ENCODE measurements around the gene KDM4C.
"Not testable (repeated sequence)": the region's sequence is repeated elsewhere in the genome, so short reads cannot be mapped to it uniquely, and the experiment has no call there.

KDM4C gene

DNA sequence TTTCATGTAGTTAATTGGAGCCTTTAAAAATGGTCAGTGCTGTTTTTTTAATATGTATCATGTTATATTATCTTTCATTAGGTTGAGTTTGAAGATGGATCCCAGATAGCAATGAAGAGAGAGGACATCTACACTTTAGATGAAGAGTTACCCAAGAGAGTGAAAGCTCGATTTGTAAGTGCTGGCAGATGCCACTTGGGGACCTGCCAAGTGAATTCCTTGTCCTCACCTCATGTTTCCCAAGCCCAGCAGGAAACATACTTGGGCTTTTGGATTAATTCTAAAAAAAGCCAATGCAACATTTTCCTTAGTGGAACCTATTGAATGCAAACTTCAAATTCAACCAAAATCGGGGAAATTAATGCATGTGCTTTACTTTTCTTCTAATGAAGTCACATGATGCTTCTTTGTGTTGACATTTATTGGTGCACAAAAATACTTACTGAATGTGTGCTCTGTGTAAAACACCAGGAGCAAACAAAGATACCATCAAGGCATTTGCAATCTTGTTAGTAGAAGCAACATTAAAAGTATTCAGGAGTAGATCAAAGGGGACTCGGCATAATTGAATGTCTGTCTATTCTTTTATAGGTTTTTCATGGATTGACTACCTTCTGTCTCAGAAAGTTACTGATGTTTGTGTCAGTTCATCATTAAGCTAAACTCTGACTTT is 412.1 kb downstream of the KDM4C start:
- DNase-seq (ENCODE audit: low read depth in 2 of 2), result no peak

DNA sequence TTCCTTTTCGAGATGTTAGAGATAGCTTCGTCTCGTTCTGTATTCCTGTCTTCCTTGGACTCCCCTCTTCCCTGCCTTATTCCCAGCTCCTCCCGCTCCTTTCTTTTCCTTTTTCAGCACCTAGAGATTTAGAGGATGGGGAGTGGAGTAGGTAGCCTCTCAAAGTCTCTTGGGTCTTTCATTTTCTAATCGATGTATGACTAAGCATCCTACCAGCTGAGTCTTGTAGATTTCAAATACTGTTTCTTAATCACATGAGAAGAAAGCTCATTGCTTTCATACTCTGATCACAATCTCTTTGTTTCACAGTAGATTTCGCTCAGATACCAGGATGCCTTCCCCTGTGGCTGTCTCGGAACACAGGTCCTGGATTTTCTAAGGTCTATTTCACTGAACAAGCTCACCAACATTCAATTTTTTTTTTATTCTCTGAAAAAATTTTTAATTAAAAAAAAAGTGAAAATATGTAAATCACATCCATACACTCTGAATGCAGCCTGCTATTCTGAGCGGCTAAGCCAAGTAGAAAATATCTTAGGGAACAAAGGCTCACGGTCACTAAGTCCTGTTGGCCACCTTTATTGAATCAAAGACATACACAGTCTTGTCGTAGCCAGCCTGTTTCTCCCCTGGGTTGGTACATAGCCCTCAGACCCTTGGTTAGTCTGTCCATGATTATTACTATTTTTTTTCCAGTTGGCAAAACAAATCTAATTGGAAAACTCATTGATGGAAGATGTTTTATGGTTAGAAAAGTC is 413.8 kb downstream of the KDM4C start:
- no peak for DNase-seq (ENCODE audit: low read depth in 2 of 2)

DNA sequence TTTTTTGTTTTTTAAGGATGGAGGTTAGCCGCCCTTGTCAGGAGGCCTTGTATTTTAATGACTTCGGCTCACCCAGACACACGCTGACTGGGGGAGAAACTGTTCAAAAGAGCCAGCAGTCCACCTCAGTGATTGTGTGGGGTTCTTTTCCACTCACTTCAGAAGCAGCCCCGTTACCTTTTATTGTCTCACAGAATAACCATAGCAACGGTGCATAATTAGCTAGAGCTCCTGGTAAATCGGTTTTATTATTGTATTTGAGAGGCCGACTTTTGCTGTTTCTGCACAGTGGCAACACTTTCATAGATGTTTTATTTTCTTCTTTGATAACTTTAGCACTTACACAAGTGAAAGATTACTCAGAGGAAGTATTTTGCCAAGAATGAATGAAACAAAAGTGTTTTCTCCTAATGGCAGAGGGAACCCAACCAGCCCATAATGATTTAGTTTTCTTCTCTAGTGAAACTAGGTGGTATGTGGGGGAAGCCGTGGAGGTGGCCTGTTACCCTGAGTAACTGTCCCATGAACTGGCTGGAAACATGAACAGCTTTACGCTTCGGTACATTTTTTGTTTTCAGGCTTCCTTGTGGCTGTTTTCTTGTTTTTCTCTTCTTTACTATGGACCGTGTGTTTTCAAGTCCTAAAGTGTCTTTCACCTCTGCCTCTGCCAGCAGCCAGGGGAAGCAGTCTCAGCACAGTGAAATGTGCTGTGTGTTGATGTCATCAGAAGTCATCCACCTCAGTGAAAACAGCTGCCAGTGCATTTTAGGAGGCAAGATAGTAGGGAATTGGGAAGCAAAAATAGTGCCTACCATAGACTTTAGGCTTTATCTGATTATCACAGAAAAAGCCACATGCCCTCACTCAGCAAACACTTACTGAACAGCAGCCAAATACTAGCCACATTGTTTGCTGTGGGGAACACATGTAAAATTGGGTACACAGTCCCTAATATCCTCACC is 414.7 kb downstream of the KDM4C start:
- no peak for DNase-seq (ENCODE audit: low read depth in 2 of 2)

GRCh38 chr9:7173139-7173538 is 415.4 kb downstream of the KDM4C start:
- DNase-seq (ENCODE audit: low read depth in 2 of 2), result no peak

GRCh38 chr9:7174301-7174700 is 416.5 kb downstream of the KDM4C start:
- DNase-seq (ENCODE audit: low read depth in 2 of 2), result no peak

DNA sequence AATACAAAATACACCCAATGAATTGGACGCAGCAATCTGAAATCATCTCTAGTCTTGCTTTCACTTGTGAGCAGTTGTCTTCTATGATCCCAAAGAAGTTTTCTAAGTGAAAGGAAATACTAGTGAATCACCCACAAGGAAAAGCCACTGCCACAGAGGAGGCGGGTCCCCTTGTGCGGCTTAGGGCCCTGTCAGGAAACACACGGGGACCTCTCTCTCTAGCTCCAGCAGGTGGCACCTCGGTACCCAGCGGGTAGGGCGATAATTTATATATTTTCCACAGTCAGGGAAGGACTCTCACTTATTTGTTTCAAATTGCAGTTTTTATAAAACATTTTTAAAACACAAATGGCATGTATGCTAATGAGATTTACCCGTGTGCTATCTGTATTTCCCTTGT is 417.1 kb downstream of the KDM4C start:
- no peak for DNase-seq (ENCODE audit: low read depth in 2 of 2)

- DNase-seq (ENCODE audit: low read depth in 2 of 2), result no peak
Observed at GRCh38 chr9:7176561-7176960, 418.8 kb downstream of the KDM4C start.

DNA sequence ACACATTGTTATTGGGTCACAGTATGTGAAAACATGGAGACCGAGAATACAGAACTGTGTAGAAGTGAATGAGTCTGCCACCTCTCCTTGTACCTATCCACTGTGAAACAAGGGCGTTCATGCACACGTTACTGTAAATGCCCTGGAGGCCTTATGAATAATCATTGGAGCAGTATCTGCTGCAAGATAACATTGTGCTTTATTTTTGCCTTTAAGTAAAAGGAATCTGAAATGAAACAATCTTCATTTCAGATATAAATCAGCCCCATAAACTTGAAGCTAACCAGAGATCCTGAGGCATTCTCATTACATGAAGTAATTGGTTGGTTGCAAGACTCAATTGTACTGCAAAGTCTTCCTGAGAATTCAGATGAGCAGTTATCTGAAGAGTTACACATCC is 419.6 kb downstream of the KDM4C start:
- DNase-seq (ENCODE audit: low read depth in 2 of 2), result no peak

- no peak for DNase-seq (ENCODE audit: low read depth in 2 of 2)
Observed at GRCh38 chr9:7178729-7179128, 421.0 kb downstream of the KDM4C start.

GRCh38 chr9:7180247-7180646 is 422.5 kb downstream of the KDM4C start:
- no peak for DNase-seq (ENCODE audit: low read depth in 2 of 2)

DNA sequence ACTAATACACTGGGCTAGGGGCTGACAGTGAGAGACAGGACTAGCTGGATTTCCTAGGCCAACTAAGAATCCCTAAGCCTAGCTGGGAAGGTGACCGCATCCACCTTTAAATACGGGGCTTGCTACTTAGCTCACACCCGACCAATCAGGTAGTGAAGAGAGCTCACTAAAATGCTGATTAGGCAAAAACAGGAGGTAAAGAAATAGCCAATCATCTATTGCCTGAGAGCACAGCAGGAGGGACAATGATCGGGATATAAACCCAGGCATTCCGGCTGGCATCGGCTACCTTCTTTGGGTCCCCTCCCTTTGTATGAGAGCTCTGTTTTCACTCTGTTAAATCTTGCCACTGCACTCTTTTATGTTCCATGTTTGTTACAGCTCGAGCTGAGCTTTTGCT is 425.4 kb downstream of the KDM4C start:
- not testable (repeated sequence) for DNase-seq (ENCODE audit: low read depth in 2 of 2)

- no peak for DNase-seq (ENCODE audit: low read depth in 2 of 2)
Observed at GRCh38 chr9:7185612-7186011, 427.8 kb downstream of the KDM4C start.

DNA sequence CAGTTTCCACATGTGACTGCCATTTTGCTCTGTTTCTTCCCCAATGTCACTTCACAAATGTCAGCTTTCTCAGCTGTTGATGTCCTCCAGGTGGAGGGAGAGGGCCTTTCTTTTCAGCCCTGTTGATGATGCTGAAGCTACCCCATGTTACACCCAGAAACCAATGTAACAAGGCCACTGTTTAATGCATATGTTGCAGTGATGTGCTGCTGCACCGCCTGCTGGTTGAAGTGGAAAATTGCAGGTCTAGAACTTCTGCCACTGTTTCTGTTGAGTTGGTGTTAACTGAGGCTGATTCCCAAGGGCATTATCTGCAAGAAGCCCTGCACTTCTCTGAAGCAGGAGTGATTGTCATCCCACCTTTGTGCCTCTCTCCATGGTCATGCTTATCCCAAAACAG is 428.4 kb downstream of the KDM4C start:
- no peak for DNase-seq (ENCODE audit: low read depth in 2 of 2)

GRCh38 chr9:7192266-7192665 is 434.5 kb downstream of the KDM4C start:
- no peak for DNase-seq (ENCODE audit: low read depth in 2 of 2)

DNA sequence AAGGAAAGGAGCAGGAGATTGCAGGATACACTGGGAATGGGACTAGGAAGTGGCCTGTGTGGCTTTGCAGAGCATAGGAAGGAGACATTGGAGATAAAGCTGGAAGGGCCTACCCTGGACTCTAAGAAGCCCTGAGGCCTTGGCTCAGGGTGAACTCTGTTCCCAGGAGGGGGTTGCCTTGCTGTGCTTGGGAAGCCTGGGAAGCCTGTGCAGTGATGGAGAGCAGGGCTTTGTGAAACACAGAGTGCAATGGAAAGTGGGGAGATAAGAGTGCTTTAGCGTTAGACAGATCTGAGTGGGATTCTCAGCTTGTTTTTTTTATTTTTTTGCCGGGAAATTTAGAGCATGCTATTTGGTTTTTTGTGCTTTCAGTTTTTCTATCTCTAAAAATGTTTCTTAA is 437.8 kb downstream of the KDM4C start:
- no peak for DNase-seq (ENCODE audit: low read depth in 2 of 2)

- DNase-seq (ENCODE audit: low read depth in 2 of 2), result no peak
Observed at GRCh38 chr9:7196467-7196866, 438.7 kb downstream of the KDM4C start.

GRCh38 chr9:7201196-7201595 is 443.4 kb downstream of the KDM4C start:
- no peak for DNase-seq (ENCODE audit: low read depth in 2 of 2)

GRCh38 chr9:7205806-7206205 is 448.0 kb downstream of the KDM4C start:
- DNase-seq (ENCODE audit: low read depth in 2 of 2), result no peak

DNA sequence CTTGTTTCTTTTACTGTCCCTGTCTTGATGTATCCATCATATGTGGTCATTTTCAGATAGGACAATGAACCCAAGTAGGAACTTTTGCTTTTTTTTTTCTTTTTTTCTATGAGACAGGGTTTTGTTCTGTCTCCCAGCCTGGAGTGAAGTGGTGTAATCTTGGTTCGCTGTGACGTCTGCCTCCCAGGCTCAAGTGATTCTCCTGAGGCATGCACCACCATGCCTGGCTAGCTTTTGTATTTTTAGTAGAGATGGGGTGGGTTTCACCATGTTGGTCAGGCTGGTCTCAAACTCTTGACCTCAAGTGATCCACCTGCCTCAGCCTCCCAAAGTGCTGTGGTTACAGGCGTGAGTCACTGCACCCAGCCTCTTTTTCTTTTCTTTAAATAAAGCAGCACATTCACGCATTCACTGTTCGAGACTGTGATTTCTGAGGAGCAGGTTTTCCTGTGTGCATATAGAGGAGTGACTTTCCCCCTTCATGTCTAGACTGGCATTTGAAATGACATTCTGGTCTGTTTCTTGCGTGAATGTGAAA is 448.5 kb downstream of the KDM4C start:
- DNase-seq (ENCODE audit: low read depth in 2 of 2), result no peak

DNA sequence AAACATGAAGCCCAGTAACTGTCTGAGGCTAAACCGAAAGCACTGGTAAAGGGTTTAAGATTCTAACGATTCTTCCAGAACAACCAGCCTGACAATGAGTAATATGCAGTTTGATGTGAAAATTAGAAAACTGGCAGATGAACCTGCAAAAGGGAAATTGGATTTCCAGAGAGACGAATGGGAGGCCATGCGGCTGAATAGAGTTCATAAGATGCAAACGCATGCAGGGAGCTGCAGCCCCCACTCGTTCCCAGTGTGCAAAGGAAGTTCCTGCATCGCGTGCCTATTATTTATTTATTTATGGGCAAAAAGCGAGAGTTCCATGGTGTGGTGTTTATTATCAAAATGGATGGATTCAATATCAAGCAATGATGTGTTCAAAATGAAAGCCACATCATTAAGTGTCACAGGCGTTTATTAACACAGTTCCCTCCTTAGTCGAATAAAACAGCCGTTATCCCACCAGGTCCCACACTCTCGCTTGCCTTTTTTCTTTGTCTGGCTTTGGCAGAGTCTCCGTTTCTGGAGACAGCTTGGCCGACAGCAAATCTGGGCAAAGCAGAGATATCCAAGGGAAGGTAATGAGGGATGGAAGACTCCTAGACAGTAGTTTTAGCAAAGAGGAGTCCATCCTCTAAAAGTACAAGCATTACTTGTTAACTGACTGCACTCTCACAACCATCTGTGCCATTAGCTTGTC is 451.4 kb downstream of the KDM4C start:
- DNase-seq (ENCODE audit: low read depth in 2 of 2), result no peak

GRCh38 chr9:7209990-7210389 is 452.2 kb downstream of the KDM4C start:
- DNase-seq (ENCODE audit: low read depth in 2 of 2), result no peak

Data from stimulated activated CD8-positive, alpha-beta memory T cell treated with anti-CD3 and anti-CD28 coated beads, Interleukin-2, amount 100 ng/mL, for 1 hour (primary cell).